Activated T-cell treated with anti-CD3 and anti-CD28 coated beads for 4 hours (primary cell): ENCODE data around the gene C2CD2L.
"Not testable (repeated sequence)": the region's sequence is repeated elsewhere in the genome, so short reads cannot be mapped to it uniquely, and the experiment has no call there.

Experiments
- DNase-seq: peaks from one replicate; pipeline ENCODE4 v3.0.0-alpha.2; 2020

C2CD2L gene

DNA sequence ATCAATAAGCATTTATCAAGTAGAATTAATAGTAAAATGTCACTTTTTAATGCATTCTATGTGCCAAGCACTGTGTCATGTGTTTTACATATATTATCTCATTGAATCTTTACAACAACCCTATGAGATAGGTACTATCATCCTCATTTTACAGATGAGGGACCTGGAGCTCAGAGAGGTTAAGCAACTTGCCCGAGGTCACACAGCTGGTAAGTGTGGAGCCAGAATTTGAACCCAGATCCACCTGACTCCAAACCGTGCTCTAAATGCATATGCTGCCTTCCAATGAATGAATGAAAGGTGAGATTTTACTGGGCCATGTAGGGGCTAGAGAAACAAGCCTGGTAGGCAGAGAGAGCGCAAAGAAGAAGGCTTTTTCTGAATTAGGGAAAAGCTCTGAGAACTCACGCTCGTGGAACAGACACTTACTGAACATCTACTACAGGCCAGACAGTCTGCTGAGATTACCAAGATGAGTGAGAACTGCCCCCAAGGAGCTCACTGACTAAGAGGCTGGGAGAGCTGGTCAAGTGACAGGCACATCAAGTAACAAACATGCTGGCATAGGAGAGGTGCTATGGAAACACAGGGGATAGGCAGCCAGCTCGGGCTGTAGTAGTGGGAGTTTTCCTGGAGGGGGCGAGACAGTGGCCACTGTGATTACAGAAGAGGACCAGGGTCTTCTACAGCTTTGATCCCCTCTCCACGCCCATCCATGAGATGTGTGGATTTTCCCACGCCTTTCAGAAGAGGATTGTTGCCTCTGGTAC lies 46.1 kb downstream of the C2CD2L start:
- DNase-seq, result no peak

GRCh38 chr11:119154178-119154577 lies 47.0 kb downstream of the C2CD2L start:
- no peak for DNase-seq

DNA sequence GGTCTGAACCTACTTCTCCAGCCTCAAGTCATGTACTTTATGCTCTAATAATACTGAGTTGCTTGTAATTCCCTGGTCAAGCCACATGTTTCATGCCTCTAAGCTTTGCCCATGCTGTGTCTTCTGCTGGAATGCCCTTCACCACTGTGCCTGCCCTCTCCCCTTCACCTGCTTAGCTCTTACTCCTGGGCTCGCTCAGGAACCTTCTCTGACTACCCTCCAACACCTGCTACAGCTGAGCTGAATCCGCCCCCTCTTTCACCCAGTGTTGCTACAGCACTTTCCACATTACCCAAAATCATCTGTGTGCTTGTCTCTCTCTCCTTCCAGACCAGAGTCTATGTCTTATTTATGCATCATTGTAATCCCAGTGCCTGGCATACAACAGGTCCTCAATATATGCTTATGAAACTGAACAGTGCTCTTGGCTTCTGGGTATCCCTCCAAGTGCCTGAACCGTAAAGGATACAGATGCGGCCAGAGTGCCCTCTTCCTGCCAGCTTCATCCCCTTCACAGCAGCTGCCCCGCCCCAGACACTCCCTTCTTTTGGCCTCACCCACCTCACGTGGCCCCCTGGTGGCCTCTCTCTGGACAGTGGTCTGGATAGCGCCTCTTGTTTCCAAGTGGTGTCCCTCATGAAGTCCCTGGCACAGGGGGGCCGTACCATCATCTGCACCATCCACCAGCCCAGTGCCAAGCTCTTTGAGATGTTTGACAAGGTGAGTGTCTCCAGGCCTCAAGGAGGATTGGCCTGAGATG lies 48.8 kb downstream of the C2CD2L start:
- DNase-seq, result no peak

DNA sequence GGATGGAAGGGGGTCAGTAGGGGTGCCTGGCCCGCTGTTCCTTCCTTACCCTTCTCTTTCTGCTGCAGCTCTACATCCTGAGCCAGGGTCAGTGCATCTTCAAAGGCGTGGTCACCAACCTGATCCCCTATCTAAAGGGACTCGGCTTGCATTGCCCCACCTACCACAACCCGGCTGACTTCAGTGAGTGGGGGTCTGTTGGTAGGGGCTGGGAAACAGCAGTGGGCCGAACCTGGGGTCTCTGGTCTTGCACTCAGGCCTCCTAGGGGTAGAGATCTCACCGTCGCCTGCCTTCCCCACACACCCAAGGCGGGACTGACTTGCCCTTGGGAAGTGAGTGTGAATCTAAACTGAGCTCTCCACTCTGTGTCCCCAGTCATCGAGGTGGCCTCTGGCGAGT lies 49.4 kb downstream of the C2CD2L start:
- DNase-seq, result no peak

GRCh38 chr11:119157063-119157462 lies 49.9 kb downstream of the C2CD2L start:
- DNase-seq, result no peak

GRCh38 chr11:119158467-119158866 lies 51.3 kb downstream of the C2CD2L start:
- no peak for DNase-seq

GRCh38 chr11:119160151-119160550 lies 53.0 kb downstream of the C2CD2L start:
- DNase-seq, result no peak

DNA sequence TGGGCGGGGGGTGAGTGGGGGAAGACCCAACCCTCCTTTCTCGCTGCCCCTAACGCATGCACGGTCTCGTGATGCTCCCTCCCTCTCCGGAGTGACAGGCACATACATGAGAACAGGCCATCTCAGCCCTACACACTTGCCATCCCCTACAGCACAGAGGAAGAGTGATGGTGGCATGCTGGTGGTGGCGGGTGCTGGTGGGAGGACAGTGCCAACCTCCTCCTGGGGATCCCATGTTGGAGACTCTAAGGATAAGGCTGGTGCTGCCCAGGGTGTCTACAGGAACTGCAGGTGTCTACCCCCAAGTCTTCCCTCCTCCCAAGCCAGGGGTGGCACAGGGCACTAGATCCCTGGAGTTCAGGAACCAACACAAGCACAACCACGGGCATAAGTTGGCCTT lies 54.7 kb downstream of the C2CD2L start:
- DNase-seq, result no peak

DNA sequence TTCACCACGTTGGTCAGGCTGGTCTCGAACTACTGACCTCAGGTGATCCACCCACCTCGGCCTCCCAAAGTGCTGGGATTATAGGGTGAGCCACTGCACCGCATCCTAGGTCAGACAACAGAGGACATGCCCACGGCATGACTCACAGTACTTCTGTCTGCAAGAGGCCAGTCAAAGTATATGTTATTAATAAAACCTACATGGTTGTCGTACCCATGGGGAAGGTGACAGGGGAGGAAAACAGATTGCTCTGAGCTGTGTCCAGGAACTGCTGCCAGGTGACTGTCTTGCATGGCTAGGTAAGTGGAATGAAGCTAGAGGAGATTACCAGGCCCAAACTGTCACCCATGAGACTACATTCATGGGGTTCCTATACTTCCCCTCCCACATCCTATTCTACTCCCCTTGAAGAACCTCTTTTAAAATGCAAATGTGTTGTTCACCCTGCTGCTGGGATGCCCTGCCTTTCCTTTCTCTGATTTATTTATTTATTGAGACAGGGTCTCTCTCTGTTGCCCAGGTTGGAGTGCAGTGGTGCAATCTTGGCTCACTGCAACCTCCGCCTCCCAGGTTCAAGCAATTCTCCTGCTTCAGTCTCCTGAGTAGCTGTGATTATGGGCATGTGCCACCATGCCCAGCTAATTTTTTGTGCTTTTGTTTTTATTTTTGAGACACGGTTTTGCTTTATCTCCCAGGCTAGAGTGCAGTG lies 59.4 kb downstream of the C2CD2L start:
- DNase-seq, result no peak

GRCh38 chr11:119167077-119167458 lies 59.9 kb downstream of the C2CD2L start:
- not testable (repeated sequence) for DNase-seq

DNA sequence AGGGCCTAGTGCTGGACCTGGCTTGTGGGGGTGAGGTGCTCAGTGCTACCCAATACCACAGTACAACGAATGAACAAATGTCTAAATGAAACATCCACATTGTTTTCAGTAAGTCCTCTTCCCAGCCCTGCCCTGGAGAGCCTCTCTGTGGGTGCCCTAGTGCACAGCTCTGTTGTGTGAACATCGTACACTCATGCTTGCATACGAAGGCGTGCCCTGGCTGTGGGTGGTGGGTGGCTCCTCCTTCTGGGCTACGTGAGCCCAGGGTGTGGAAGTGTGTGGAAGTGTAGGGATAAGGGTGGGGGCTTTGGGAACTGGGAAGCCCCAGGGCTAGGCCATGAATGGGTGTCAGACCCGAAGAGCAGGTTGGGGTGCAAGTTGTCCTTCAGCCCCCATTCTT lies 60.8 kb downstream of the C2CD2L start:
- no peak for DNase-seq
